Astrocyte (in vitro differentiated cells and primary cell): Measurements from ENCODE around the gene HRH4. TPM values are rescaled to one million over a fixed set of nuclear protein-coding genes. Genes with fewer than 3 reads are reported as not detected.
A peak's percentile ranks its signal among the peaks of the same experiment; 100 is the strongest.

Experiments
- DNase-seq: peaks from one replicate; pipeline ENCODE4 v3.0.0-alpha.2; 2010; ENCODE audit warnings: low read depth
- FAIRE-seq: peaks from 2 replicates; lab custom pipeline; 2011; peaks lifted over from hg19 to GRCh38; lab: Jason Lieb, UNC
- H2AFZ ChIP-seq: 2 replicates; pipeline ENCODE4 v1.6.0; 2012; ENCODE audit warnings: low read depth, low read length, inconsistent platforms
- H3K27ac ChIP-seq: 2 replicates; pipeline ENCODE4 v1.5.1; 2011; ENCODE audit warnings: low read depth, low read length, inconsistent platforms
- H3K27me3 ChIP-seq: 2 replicates; pipeline ENCODE4 v1.6.0; 2011; ENCODE audit warnings: low read length, inconsistent platforms; ENCODE audit not compliant: insufficient read depth
- H3K36me3 ChIP-seq: 2 replicates; pipeline ENCODE4 v1.5.1; 2011; ENCODE audit warnings: low read length, inconsistent platforms; ENCODE audit not compliant: insufficient read depth
- H3K4me1 ChIP-seq: 2 replicates; pipeline ENCODE4 v1.5.1; 2011; ENCODE audit warnings: low read length, inconsistent platforms; ENCODE audit not compliant: insufficient read depth
- H3K4me2 ChIP-seq: 2 replicates; pipeline ENCODE4 v1.6.0; 2012; ENCODE audit warnings: low read length, inconsistent platforms
- H3K4me3 ChIP-seq: 2 replicates; pipeline ENCODE4 v1.5.1; 2011; ENCODE audit warnings: low read depth, mild to moderate bottlenecking, low read length, inconsistent platforms; ENCODE audit not compliant: insufficient read depth
- H3K79me2 ChIP-seq: 2 replicates; pipeline ENCODE4 v1.6.0; 2012; ENCODE audit warnings: mild to moderate bottlenecking, low read length, inconsistent platforms; ENCODE audit not compliant: insufficient read depth
- H3K9ac ChIP-seq: 2 replicates; pipeline ENCODE4 v1.6.0; 2012; ENCODE audit warnings: mild to moderate bottlenecking, low read length, inconsistent platforms
- H3K9me3 ChIP-seq: 2 replicates; pipeline ENCODE4 v1.5.1; 2012; ENCODE audit warnings: low read depth, mild to moderate bottlenecking, low read length, inconsistent platforms; ENCODE audit not compliant: insufficient read depth
- H4K20me1 ChIP-seq: 2 replicates; pipeline ENCODE4 v1.6.0; 2012; ENCODE audit warnings: low read length, inconsistent platforms; ENCODE audit not compliant: insufficient read depth
- H3K27ac Mint-ChIP-seq: one replicate; pipeline ENCODE4 v1.8.0; 2021; ENCODE audit warnings: mild to moderate bottlenecking, mixed read lengths; ENCODE audit not compliant: unreplicated experiment
- H3K27me3 Mint-ChIP-seq: one replicate; pipeline ENCODE4 v1.8.0; 2021; ENCODE audit warnings: low read depth, mixed read lengths; ENCODE audit not compliant: unreplicated experiment
- H3K36me3 Mint-ChIP-seq: one replicate; pipeline ENCODE4 v1.8.0; 2021; ENCODE audit warnings: low read depth, mixed read lengths; ENCODE audit not compliant: unreplicated experiment
- H3K4me1 Mint-ChIP-seq: one replicate; pipeline ENCODE4 v1.8.0; 2021; ENCODE audit warnings: low read depth, mixed read lengths; ENCODE audit not compliant: unreplicated experiment
- H3K4me3 Mint-ChIP-seq: one replicate; pipeline ENCODE4 v1.8.0; 2021; ENCODE audit warnings: mild to moderate bottlenecking, moderate library complexity, mixed read lengths; ENCODE audit not compliant: unreplicated experiment
- H3K9me3 Mint-ChIP-seq: one replicate; pipeline ENCODE4 v1.8.0; 2021; ENCODE audit warnings: mild to moderate bottlenecking, mixed read lengths; ENCODE audit not compliant: unreplicated experiment
- EZH2 ChIP-seq: IDR thresholded peaks from 2 replicates; pipeline ENCODE4 v1.6.1; 2012; ENCODE audit warnings: mild to moderate bottlenecking, low read length, inconsistent platforms; ENCODE audit not compliant: insufficient read depth
- total RNA-seq: library from RNA; stranded (reverse); gene quantifications from 2 replicates; pipeline ENCODE4 v1.2.1, GENCODE V29; 2021
- TF ChIP-seq, protein P1 (sequence below): IDR thresholded peaks from 2 replicates; pipeline ENCODE4 v1.5.1; 2011; ENCODE audit warnings: low read depth, mild to moderate bottlenecking, inconsistent platforms, low read length, moderate library complexity; ENCODE audit not compliant: insufficient read depth

Gene HRH4
- total RNA-seq, 1 donor from 2014 or later: 0.25 TPM

GRCh38 chr18:24490539-24490938, 30.1 kb downstream of the HRH4 start:
- Histone ChIP-seq H3K79me2 (no peaks in the 10 kb centered on the region), H3K9ac (no peak overlapping the region), H3K36me3 (no peaks in the 10 kb centered on the region), H3K27ac (no peak overlapping the region), H3K4me2 (no peak overlapping the region), H3K9me3 (no peaks in the 10 kb centered on the region), H3K27me3 (peaks cover 7% of the 10 kb centered on the region), H4K20me1 (no peaks in the 10 kb centered on the region), H3K4me3 (no peak overlapping the region), H2AFZ (no peak overlapping the region), H3K4me1 (no peaks in the 10 kb centered on the region)
- Mint-ChIP-seq H3K4me1 (peaks cover 3% of the 10 kb centered on the region), H3K27me3 (no peaks in the 10 kb centered on the region), H3K9me3 (no peaks in the 10 kb centered on the region), H3K27ac (peak overlapping the region; percentile 43), H3K4me3 (no peak overlapping the region), H3K36me3 (no peaks in the 10 kb centered on the region)
- FAIRE-seq: no peak
- TF ChIP-seq EZH2: no peak
- TF ChIP-seq, protein P1, sequence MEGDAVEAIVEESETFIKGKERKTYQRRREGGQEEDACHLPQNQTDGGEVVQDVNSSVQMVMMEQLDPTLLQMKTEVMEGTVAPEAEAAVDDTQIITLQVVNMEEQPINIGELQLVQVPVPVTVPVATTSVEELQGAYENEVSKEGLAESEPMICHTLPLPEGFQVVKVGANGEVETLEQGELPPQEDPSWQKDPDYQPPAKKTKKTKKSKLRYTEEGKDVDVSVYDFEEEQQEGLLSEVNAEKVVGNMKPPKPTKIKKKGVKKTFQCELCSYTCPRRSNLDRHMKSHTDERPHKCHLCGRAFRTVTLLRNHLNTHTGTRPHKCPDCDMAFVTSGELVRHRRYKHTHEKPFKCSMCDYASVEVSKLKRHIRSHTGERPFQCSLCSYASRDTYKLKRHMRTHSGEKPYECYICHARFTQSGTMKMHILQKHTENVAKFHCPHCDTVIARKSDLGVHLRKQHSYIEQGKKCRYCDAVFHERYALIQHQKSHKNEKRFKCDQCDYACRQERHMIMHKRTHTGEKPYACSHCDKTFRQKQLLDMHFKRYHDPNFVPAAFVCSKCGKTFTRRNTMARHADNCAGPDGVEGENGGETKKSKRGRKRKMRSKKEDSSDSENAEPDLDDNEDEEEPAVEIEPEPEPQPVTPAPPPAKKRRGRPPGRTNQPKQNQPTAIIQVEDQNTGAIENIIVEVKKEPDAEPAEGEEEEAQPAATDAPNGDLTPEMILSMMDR: no peak
- DNase-seq: no peak

DNA sequence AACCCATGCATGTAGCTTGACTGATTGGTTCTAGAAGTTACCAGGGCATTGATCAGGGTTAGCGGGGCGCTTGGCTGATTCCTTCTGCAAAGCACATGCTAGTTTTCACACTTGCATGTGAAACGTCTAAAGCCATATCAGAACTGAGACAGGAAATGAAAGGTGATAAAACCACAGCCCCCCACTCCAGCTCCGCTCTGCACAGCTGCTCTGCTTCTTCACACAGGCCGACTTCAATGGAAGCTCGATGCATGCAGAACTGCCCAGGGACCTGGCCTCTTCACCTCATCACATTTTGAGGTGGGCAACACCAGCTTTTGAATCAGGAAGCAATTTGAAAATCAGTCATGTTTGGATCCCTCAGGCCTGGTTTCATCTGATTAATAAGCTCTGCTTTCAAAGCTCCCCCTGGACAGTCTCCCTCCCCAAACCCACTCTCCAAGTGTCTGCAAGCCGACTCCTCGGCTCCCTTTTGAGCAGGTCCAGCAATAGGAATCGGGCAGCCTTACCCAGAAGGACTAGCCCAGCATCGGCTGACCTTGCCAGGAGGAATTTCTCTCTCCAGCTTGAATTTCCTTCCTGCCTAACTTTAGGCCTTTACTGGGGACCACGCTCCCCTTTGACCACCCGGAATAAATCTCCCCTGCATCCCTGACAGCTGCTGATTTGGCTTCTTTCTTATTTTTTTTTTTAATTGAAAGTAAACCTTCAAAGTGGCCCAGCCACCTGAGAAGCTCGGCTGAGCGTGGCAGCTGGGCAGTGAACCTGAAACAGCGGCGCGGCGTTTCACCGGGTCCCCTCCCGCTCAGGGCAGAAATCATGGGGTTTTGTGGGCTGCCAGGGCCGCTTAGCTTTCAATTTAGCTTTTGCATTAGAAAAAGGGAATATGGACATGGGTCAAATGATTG, 31.7 kb downstream of the HRH4 start:
- FAIRE-seq (no peak), DNase-seq (no peak)
- Mint-ChIP-seq H3K4me1 (peaks cover 11% of the 10 kb centered on the region), H3K9me3 (no peaks in the 10 kb centered on the region), H3K4me3 (no peak overlapping the region), H3K27me3 (no peaks in the 10 kb centered on the region), H3K27ac (no peak overlapping the region), H3K36me3 (no peaks in the 10 kb centered on the region)
- H3K79me2 ChIP-seq: no peaks in the 10 kb centered on the region
- peak overlapping the region; percentile 38 for H2AFZ ChIP-seq
- no peak overlapping the region for H3K9ac ChIP-seq
- H3K9me3 ChIP-seq: no peaks in the 10 kb centered on the region
- no peak for TF ChIP-seq EZH2
- TF ChIP-seq, protein P1: no peak
- H3K27ac ChIP-seq: no peak overlapping the region
- no peak overlapping the region for H3K4me2 ChIP-seq
- no peaks in the 10 kb centered on the region for H4K20me1 ChIP-seq
- no peaks in the 10 kb centered on the region for H3K27me3 ChIP-seq
- no peaks in the 10 kb centered on the region for H3K36me3 ChIP-seq
- no peak overlapping the region for H3K4me3 ChIP-seq
- H3K4me1 ChIP-seq: peaks cover 1% of the 10 kb centered on the region

DNA sequence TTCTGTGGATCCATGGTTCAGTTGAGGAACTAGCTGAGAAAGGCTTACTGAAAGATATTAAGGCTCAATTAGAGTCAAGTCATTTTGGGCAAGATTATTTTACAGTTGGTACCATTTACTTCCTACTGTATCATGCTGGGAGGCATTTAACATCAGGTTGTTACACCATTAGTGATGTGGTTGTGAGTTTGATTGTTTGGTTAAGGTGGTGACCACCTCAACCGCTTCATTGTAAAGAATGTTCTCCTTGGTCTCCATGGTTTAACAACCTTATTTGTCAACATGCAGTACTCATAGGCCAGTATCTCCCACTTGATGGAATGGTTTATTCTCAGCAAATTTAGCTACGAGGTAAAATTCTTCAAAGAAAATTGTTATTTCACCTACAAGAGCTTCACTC, 34.1 kb downstream of the HRH4 start:
- Histone ChIP-seq H3K4me2 (no peak overlapping the region), H2AFZ (no peak overlapping the region), H3K4me1 (peaks cover 5% of the 10 kb centered on the region), H3K4me3 (no peak overlapping the region), H3K79me2 (no peaks in the 10 kb centered on the region), H3K9me3 (no peaks in the 10 kb centered on the region), H4K20me1 (no peaks in the 10 kb centered on the region), H3K27me3 (no peaks in the 10 kb centered on the region), H3K9ac (no peak overlapping the region), H3K36me3 (no peaks in the 10 kb centered on the region), H3K27ac (no peak overlapping the region)
- H3K4me1 Mint-ChIP-seq: peaks cover 18% of the 10 kb centered on the region
- no peaks in the 10 kb centered on the region for H3K9me3 Mint-ChIP-seq
- no peak overlapping the region for H3K4me3 Mint-ChIP-seq
- FAIRE-seq (peak; percentile 47), DNase-seq (no peak)
- H3K27me3 Mint-ChIP-seq: no peaks in the 10 kb centered on the region
- TF ChIP-seq EZH2: no peak
- TF ChIP-seq, protein P1: no peak
- H3K36me3 Mint-ChIP-seq: no peaks in the 10 kb centered on the region
- no peak overlapping the region for H3K27ac Mint-ChIP-seq
